Thymus (tissue), 11 donors: Measurements from ENCODE around the gene CHI3L2. TPM values are rescaled to one million over a fixed set of nuclear protein-coding genes. Genes with fewer than 3 reads are reported as not detected.

Source experiments
- DNase-seq, 9 donors: peaks; one replicate each; pipeline ENCODE4 v3.0.0-alpha.2; 2013; ENCODE audit warnings: low spot score in 9 of 9, low read depth in 6 of 9, missing footprints in 1 of 9
- H3K27ac ChIP-seq, 2 donors: one replicate each; pipeline ENCODE4 v1.5.1; 2013; ENCODE audit warnings: control low read depth in 1 of 2, low read depth in 1 of 2, low read length in 1 of 2, mild to moderate bottlenecking in 1 of 2, moderate library complexity in 1 of 2
- H3K27me3 ChIP-seq, 2 donors: one replicate each; pipeline ENCODE4 v1.5.1; 2013; ENCODE audit warnings: low read length in 1 of 2; ENCODE audit not compliant: control insufficient read depth in 2 of 2, insufficient read depth in 1 of 2
- H3K36me3 ChIP-seq, 2 donors: one replicate each; pipeline ENCODE4 v1.5.1; 2013; ENCODE audit warnings: low read length in 1 of 2, mild to moderate bottlenecking in 1 of 2, moderate library complexity in 1 of 2; ENCODE audit not compliant: control insufficient read depth in 2 of 2, insufficient read depth in 2 of 2
- H3K4me1 ChIP-seq, 2 donors: one replicate each; pipeline ENCODE4 v1.5.1; 2013; ENCODE audit warnings: low read length in 2 of 2; ENCODE audit not compliant: control insufficient read depth in 2 of 2, insufficient read depth in 2 of 2
- H3K4me3 ChIP-seq, 2 donors: one replicate each; pipeline ENCODE4 v1.5.1; 2013; ENCODE audit warnings: low read length in 2 of 2, control low read depth in 1 of 2, mild to moderate bottlenecking in 1 of 2
- H3K9me3 ChIP-seq, 2 donors: one replicate each; pipeline ENCODE4 v1.5.1; 2013; ENCODE audit warnings: low read length in 1 of 2, mild to moderate bottlenecking in 1 of 2; ENCODE audit not compliant: control insufficient read depth in 2 of 2, insufficient read depth in 1 of 2
- WGBS: extraction: QIAGEN DNeasy Blood & Tissue Kit; methylation state at CpG from one replicate; pipeline ENCODE4 v1.1.7; 2013; 5-methylcytosine and 5-hydroxymethylcytosine counted together
- polyA plus RNA-seq: library from polyadenylated mRNA; stranded (reverse); fragments of 200-250 nt; gene quantifications from one replicate; pipeline ENCODE4 v1.2.3, GENCODE V29; 2013
- total RNA-seq: library from RNA; stranded (reverse); fragments of 120-200 nt; gene quantifications from one replicate; pipeline ENCODE4 v1.2.4, GENCODE V29; 2013
- donor health status: healthy.

The CHI3L2 gene
- total and polyA plus RNA-seq, 2 donors = 190 to 291 TPM

DNA sequence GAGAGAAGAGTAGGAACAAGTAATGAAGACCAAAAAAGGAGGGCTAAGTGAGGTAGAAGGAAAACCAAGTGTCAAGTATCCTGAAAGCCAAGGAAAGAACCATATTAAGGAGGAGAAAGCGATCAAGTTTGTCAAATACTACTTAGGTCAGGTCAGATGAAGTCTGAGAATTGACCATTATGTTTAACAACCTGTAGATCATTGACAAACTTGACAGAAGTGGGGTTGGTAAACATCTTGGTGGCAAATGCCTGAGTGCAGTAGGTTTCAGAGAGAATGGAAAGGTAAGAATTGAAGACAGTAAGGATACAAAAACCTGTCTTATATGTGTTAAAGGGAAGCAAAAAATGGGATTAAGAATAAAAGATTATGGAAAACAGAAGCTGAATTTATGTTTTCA, 59.4 kb downstream of the CHI3L2 start:
- DNase-seq = no peak
- Histone ChIP-seq H3K27ac (no peak overlapping the region), H3K9me3 (no peaks in the 10 kb centered on the region), H3K36me3 (no peaks in the 10 kb centered on the region), H3K4me1 (no peaks in the 10 kb centered on the region), H3K4me3 (no peak overlapping the region), H3K27me3 (no peaks in the 10 kb centered on the region)
- WGBS = 32% methylated on average over 1 of the region's 1 CpG

- Histone ChIP-seq H3K27me3 (no peaks in the 10 kb centered on the region), H3K9me3 (no peaks in the 10 kb centered on the region), H3K4me1 (no peaks in the 10 kb centered on the region), H3K27ac (no peak overlapping the region), H3K4me3 (no peak overlapping the region), H3K36me3 (no peaks in the 10 kb centered on the region)
- 65% methylated on average over 5 of the region's 5 CpGs for WGBS
- no peak for DNase-seq
These were observed 61.9 kb downstream of the CHI3L2 start for GRCh38 chr1:111289371-111289770.

GRCh38 chr1:111290104-111290503, 62.6 kb downstream of the CHI3L2 start:
- H3K27ac ChIP-seq = no peak overlapping the region
- no peak for DNase-seq
- H3K9me3 ChIP-seq = no peaks in the 10 kb centered on the region
- no peaks in the 10 kb centered on the region for H3K4me1 ChIP-seq
- H3K27me3 ChIP-seq = no peaks in the 10 kb centered on the region
- no peaks in the 10 kb centered on the region for H3K36me3 ChIP-seq
- 83% methylated on average over 3 of the region's 3 CpGs for WGBS
- no peak overlapping the region for H3K4me3 ChIP-seq

- Histone ChIP-seq H3K9me3 (no peaks in the 10 kb centered on the region), H3K36me3 (no peaks in the 10 kb centered on the region), H3K27ac (no peak within 1 kb of the TSS), H3K4me3 (no peak within 1 kb of the TSS), H3K4me1 (no peaks in the 10 kb centered on the region), H3K27me3 (no peaks in the 10 kb centered on the region)
- 80% methylated on average over 7 of the region's 7 CpGs for WGBS
- no peak for DNase-seq
These were observed 63.1 kb downstream of the CHI3L2 start, which contains the start of gene CHIA for GRCh38 chr1:111290630-111291029. CHIA (plus strand) TSS chr1:111290851; CDS start chr1:111310468, 19,617 bp downstream.

Other genes starting within 250 kb of the CHI3L2 start
- 63.7 TPM for gene DRAM2, start 87.6 kb upstream of the CHI3L2 start, total RNA-seq
- 77.5 TPM for gene DRAM2, start 87.6 kb upstream of the CHI3L2 start, polyA plus RNA-seq
- gene CEPT1, start 87.5 kb upstream of the CHI3L2 start, total RNA-seq = 56.9 TPM
- gene CEPT1, start 87.5 kb upstream of the CHI3L2 start, polyA plus RNA-seq = 55.3 TPM
- 106 TPM for gene DENND2D, start 27.1 kb upstream of the CHI3L2 start, total RNA-seq
- gene DENND2D, start 27.1 kb upstream of the CHI3L2 start, polyA plus RNA-seq = 134 TPM
- gene CHIA, start 63.1 kb downstream of the CHI3L2 start, total RNA-seq = 0.05 TPM
- gene CHIA, start 63.1 kb downstream of the CHI3L2 start, polyA plus RNA-seq = 0.30 TPM
- 1.5 TPM for gene OVGP1, start 200.0 kb downstream of the CHI3L2 start, total RNA-seq
- 6.7 TPM for gene OVGP1, start 200.0 kb downstream of the CHI3L2 start, polyA plus RNA-seq
- 36.8 TPM for gene WDR77, start 221.5 kb downstream of the CHI3L2 start, total RNA-seq
- gene WDR77, start 221.5 kb downstream of the CHI3L2 start, polyA plus RNA-seq = 29.6 TPM
- gene ATP5PB, start 221.8 kb downstream of the CHI3L2 start, total RNA-seq = 522 TPM
- 311 TPM for gene ATP5PB, start 221.8 kb downstream of the CHI3L2 start, polyA plus RNA-seq
- 13.6 TPM for gene C1orf162, start 246.3 kb downstream of the CHI3L2 start, total RNA-seq
- 98.7 TPM for gene C1orf162, start 246.3 kb downstream of the CHI3L2 start, polyA plus RNA-seq